ENCODE data around the gene OR6C2. TPM values are rescaled to one million over a fixed set of nuclear protein-coding genes. Genes with fewer than 3 reads are reported as not detected.
"Not testable (repeated sequence)": the region's sequence is repeated elsewhere in the genome, so short reads cannot be mapped to it uniquely, and the experiment has no call there.

OR6C2 gene
- polyA plus RNA-seq, 1 experiment: not detected

GRCh38 chr12:55470088-55470829 lies 26.4 kb downstream of the OR6C2 start, which contains the start of gene OR6C70:
TSS of gene OR6C70 (minus strand) at chr12:55470138. CDS start at chr12:55470138, 0 bp downstream.
- no peak for DNase-seq (ENCODE audit: low read depth)
- Histone ChIP-seq H3K27me3 (ENCODE audit: control insufficient read depth, insufficient read depth, low read length) (no peaks in the 10 kb centered on the region), H3K36me3 (ENCODE audit: control insufficient read depth, insufficient read depth, low read length) (no peaks in the 10 kb centered on the region), H3K4me3 (ENCODE audit: low read depth, low read length) (no peak within 1 kb of the TSS)
- ChIA-PET CTCF (no interaction called here), POLR2A (no interaction called here)
- no peak for TF ChIP-seq CTCF (IDR thresholded peaks at IDR 0.05; ENCODE audit: insufficient read depth, low read depth, low read length)

DNA sequence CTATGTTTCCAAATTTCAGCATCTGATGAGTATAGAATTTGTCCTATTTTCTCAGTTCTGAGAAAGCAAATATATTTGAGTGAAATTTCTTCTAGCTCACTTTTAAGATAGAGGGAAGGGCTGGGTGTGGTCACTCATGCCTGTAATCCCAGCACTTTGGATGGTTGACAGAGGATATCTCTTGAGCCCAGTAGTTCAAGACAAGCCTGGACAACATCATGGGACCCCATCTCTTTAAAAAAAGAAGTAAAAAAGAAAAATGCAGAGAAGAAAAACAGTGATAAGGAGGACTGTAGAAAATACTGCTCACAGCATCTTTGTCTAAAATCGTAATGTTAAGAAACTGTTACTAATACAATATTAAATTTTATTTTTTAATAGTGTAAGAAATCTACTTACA lies 28.4 kb downstream of the OR6C2 start:
- no peak for TF ChIP-seq CTCF (IDR thresholded peaks at IDR 0.05; ENCODE audit: insufficient read depth, low read depth, low read length)
- Histone ChIP-seq H3K4me3 (ENCODE audit: low read depth, low read length) (no peak overlapping the region), H3K27me3 (ENCODE audit: control insufficient read depth, insufficient read depth, low read length) (no peaks in the 10 kb centered on the region), H3K36me3 (ENCODE audit: control insufficient read depth, insufficient read depth, low read length) (no peaks in the 10 kb centered on the region)
- POLR2A ChIA-PET: no interaction called here
- CTCF ChIA-PET: no interaction called here
- no peak for DNase-seq (ENCODE audit: low read depth)

DNA sequence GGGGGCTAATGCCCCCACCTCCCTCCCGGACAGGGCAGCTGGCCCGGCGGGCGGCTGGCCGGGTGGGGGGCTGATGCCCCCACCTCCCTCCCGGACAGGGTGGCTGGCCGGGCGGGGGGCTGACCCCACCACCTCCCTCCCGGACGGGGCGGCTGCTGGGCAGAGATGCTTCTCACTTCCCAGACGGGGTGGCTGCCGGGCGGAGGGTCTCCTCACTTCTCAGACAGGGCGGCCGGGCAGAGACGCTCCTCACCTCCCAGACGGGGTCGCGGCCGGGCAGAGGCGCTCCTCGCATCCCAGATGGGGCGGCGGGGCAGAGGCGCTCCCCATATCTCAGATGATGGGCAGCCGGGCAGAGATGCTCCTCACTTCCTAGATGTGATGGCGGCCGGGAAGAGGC lies 35.3 kb downstream of the OR6C2 start:
- H3K4me3 ChIP-seq (ENCODE audit: low read depth, low read length); H3K36me3 ChIP-seq (ENCODE audit: control insufficient read depth, insufficient read depth, low read length); DNase-seq (ENCODE audit: low read depth); CTCF ChIA-PET; H3K27me3 ChIP-seq (ENCODE audit: control insufficient read depth, insufficient read depth, low read length); POLR2A ChIA-PET: not testable (repeated sequence)

GRCh38 chr12:55484284-55484683 lies 40.4 kb downstream of the OR6C2 start:
- POLR2A ChIA-PET, CTCF ChIA-PET: not testable (repeated sequence)

GRCh38 chr12:55492078-55492477 lies 48.2 kb downstream of the OR6C2 start, which contains the start of gene OR6C68:
TSS of gene OR6C68 (plus strand) at chr12:55492378. CDS start at chr12:55492378, 0 bp downstream.
- ChIA-PET POLR2A (no interaction called here), CTCF (no interaction called here)
- no peak within 1 kb of the TSS for H3K4me3 ChIP-seq (ENCODE audit: low read depth, low read length)
- no peak for TF ChIP-seq CTCF (IDR thresholded peaks at IDR 0.05; ENCODE audit: insufficient read depth, low read depth, low read length)
- no peaks in the 10 kb centered on the region for H3K36me3 ChIP-seq (ENCODE audit: control insufficient read depth, insufficient read depth, low read length)
- H3K27me3 ChIP-seq (ENCODE audit: control insufficient read depth, insufficient read depth, low read length): no peaks in the 10 kb centered on the region
- DNase-seq (ENCODE audit: low read depth): no peak

More at GRCh38 chr12:55484284-55484683, 40.4 kb downstream of the OR6C2 start:
- not testable (repeated sequence) for H3K36me3 ChIP-seq (ENCODE audit: control insufficient read depth, insufficient read depth, low read length); H3K4me3 ChIP-seq (ENCODE audit: low read depth, low read length); DNase-seq (ENCODE audit: low read depth); H3K27me3 ChIP-seq (ENCODE audit: control insufficient read depth, insufficient read depth, low read length)

DNA sequence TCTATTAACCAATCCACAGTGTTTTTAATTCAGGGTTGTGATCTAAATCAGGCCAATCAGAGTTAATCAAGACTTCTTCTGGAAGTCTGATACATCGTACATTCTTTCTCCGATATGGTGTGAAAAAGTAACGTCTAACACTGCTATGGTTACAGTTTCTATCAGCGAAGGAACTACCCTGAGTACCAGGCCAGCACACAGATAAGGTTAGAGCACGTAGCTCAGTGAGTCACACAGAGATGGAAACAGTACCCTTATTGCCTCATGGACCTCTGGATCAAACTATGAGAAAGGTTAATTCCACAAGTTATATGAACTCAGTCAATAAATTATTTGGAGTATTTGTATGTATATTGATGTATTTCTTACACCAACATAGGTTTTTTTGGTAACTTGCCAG lies 51.6 kb downstream of the OR6C2 start:
- Histone ChIP-seq H3K27me3 (ENCODE audit: control insufficient read depth, insufficient read depth, low read length) (no peaks in the 10 kb centered on the region), H3K4me3 (ENCODE audit: low read depth, low read length) (no peak overlapping the region), H3K36me3 (ENCODE audit: control insufficient read depth, insufficient read depth, low read length) (no peaks in the 10 kb centered on the region)
- ChIA-PET POLR2A (no interaction called here), CTCF (no interaction called here)
- no peak for TF ChIP-seq CTCF (IDR thresholded peaks at IDR 0.05; ENCODE audit: insufficient read depth, low read depth, low read length)
- no peak for DNase-seq (ENCODE audit: low read depth)
